ENCODE measurements around the gene PRELID1.

Gene PRELID1

DNA sequence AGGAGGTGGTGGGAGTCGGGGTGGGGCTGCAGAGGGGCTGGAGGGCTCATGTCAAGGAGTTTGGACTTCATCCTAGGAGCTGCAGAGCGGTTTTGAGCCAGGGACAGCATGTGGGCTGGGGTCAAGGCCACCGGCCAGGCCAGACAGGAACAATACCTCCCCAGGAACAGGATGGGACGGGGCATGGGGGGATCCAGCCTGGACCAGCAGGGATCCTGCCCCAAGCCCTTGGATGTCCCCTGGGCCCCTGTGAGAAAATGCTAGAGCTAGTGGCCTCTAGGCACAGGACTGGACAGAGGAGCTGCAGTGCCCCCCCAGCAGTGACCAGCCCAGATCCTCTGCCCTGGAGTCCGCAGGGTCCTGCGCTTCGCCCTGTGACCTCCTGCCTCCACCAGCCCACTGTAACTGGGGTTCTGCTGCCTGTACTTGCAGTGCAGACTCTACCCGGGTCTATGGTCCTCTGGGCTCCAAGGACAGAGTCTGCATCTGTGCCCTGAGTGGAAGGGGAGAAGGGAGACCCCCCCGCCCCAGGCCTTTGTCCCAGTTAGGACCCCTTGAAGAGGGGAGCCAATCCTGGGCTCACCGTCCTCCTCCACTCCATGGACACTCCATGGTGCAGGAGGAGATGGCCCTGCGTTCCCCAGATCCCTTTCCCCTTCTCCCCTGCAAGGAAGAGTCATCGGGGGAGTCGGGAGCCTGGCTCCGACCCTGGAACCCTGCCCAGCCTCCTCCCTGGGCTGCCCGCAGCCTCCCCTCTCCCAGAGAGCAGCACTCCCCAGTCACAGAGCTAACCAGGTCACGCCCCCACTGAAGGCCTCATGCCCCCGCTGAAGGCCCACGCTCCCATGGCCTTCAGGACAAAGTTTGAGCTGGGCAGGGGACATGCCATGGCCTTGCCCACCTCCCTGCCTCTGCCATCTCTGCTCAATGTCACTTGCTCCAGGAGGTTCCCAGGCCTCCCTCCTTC lies 11.1 kb downstream of the PRELID1 start:
- DNase-seq = no peak

DNA sequence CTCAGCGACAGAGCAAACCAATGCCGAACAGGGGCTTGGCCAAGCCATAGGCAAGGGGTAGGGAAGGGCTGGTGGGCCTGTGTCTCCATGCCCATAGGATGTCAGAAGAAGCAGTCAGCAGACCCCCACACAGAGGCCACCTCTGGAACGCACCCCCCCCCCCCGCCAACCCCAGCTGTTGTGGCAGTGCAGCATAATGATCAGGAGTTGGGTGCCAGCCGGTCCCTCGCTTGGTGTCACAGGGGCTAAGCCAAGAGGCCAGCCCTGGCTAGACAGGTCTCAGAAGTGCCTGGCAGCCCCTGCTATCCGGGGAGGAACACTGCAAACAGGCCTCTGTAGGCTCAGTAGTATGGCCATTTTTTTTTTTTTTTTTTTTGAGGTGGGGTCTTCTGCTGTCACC lies 11.8 kb downstream of the PRELID1 start:
- DNase-seq = no peak

DNA sequence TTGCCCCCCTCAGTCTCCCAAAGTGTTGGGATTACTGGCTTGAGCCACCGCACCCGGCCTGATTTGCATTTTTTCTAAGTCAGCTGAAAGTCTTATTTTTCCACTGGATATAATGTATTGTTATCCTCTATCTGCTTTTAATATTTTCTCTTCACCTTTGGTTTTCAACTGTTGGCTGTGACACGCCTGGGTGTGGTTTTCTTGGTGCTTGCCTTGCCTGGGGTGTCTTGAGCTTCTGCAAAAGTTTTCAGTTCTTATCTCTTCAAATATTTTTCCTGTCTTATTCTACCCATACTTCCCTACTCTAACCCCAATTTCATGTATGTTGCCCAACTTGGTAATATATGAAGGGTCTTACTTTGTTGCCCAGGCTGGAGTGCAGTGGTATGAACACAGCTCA lies 12.4 kb downstream of the PRELID1 start:
- no peak for DNase-seq

DNA sequence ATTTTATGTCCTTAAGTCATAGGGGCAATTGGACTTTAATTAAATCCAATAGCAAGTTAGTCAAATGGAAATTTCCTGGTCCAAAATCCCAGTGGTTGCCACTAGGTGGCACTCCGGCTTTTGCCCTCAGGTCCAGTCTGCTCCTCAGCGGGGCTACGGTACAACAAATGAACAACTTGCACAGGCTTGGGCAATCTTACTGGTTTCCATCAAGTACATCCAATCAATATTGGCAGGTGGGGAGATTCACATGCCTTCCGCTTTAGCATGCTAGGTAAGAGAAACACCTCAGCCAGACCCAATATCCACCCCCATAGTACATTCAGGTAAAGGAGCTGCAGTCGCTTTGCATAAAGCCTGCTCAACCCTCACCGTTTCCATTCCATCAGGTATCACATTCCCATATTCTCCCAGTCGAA lies 14.4 kb downstream of the PRELID1 start:
- DNase-seq = no peak

DNA sequence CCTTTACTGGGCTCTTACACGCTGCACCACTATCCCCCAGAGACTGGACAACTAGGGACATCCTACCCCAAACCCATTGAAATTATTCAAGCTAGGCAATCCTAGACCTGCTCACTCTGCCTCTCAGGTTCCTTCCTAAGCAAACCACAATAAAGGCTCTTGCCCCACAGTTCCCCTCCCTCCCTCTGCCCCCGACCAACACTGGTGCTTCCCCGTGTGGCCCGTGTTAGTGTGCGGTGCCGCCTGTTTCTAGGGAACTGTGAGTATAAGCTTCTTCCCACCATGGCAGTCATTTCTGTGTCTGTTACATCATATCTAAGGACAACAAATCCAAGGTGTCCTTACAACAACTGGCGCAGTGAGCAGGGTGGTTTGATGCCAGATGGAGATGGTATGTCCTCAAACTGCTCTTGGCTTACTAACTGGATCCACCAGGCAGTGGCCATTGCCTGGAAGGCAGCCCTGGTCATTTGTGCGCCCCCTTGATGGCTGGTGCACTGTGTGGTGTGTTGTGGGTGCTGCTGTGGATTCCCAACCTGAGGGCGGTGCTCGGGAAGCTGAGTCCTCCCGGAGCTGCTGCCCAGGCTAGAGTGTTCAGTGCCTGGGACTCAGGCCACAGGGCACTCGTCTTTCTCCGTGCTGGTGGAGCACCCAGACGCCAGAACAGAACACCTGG lies 16.5 kb downstream of the PRELID1 start:
- DNase-seq = no peak

DNA sequence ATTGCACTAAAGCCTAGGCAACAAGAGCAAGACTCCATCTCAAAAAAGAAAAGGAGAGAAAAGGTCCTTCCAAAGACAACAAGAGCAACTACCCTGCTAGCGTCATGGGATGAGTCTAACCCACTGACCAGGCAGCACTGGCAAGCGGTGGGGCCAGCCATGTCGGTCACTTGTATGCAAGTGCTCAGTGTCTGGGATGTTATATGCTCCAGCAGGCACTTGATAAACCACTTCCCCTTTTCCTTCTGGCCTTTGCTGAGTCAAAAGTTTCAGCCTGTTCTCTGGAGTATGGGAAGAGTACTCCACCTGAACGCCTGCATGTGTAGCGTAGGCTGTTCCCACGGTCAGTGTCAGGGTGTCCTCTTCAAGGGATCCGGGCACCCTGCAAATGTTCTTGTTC lies 17.3 kb downstream of the PRELID1 start:
- no peak for DNase-seq

DNA sequence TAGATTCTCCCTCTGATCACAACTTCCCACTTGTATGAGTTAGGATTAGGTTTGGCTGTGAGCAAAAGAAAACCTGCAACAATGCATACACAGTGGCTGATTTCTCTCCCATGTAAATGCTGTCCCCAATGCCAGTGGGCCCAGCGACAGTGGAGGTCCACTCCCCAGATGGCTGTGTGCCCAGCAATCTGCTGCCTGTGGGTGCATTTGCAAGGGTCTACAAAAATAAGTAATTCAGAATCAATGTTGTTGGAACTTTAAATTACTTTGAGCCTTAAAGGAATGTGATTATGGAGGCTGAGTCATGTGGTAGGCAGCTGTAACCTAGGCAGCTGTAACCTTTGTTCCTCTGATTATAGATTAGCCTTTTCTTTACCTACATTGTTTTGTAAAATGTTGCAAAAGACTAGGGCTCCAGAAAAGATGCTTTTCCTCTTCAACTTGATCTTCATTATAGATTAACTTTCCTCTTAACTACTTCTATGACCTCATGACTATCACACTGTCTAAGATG lies 22.3 kb downstream of the PRELID1 start:
- DNase-seq = no peak

DNA sequence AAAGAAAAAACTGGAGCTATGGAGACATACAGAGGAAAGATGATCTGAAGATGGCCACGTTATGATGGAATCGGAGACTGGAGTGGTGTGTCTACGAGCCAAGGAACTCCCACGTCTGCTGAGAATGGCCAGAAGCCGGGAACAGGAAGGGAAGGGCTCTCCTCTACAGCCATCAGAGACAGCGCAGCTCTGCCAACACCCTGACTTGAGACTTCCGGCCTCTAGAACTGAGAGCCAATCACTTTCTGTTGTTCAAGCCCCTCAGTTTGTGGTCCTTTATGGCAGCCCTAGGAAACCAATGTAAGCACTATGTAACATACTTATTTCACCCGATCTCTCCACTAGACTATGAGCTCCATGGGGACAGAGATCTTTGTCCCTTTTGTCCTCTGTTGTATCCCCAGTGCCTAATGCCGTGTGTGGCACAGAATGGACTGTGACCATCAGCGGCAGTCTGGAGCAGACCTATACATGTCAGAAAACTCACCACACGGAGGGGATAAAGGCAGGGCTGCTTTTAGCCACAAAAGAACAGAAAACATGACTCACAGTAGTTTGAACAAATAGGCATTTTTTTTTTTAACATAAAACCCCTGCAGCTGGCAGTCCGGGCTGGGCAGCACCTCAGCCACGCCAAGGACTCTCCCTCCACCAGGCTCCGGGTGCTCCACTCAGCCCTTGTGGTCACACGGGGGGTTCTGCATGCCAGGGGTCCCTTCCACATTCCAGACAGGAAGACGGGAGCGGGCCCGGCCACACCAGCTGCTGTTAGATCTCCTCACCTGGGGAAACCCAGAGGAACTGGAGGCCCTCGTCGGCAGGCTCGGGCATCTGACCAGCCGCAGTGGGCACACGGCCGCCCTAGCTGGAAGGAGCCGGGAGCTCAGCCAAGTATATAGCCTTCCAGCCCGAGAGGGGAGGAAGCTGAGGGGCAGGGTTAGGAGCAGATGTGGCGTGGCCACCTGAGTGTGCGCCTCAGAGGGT lies 24.2 kb downstream of the PRELID1 start:
- no peak for DNase-seq

DNA sequence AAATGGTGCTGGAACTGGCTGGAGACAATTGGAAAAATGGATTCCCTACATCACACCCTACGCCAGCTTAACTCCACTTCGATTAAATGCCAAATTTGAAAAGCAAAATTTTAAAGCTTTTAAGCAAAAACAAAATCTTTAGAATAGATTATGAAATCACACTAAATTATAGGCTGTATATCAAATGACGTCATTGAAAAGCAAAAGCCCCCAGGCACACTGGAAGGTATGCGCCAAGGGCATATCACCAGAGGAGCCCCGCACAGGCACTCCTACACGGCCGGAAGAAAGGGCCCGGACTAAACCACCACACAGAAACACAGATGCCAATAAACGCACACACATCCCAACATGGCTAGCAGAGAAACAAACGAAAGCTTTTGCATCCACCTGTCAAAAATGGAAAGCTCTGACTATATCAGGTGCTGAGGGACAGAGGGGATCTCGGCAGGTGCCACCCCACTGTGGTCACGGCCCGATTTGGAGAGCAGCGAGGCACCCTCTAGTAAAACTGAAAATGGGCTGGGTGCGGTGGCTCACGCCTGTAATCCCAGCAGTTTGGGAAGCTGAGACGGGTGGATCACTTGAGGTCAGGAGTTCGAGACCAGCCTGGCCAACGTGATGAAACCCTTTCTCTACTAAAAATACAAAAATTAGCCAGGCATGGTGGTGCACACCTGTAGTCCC lies 25.1 kb downstream of the PRELID1 start:
- DNase-seq = no peak

DNA sequence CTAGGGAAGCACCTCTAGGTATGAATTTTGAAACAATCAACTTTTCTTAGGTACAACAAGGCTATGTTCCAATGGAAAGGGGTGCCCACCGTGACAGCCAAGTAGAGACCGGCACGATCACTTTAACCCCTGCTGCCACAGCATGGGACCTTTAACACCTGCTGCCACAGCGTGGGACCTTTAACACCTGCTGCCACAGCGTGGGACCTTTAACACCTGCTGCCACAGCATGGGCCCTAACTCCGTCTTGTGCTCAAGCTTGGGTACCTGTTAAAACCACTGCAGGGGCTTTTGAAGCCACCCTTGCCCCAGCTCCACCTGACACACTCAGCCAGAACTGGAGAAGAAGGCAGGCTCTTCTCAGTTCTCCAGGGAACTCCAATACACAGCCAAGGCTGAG lies 26.3 kb downstream of the PRELID1 start:
- DNase-seq = no peak

DNA sequence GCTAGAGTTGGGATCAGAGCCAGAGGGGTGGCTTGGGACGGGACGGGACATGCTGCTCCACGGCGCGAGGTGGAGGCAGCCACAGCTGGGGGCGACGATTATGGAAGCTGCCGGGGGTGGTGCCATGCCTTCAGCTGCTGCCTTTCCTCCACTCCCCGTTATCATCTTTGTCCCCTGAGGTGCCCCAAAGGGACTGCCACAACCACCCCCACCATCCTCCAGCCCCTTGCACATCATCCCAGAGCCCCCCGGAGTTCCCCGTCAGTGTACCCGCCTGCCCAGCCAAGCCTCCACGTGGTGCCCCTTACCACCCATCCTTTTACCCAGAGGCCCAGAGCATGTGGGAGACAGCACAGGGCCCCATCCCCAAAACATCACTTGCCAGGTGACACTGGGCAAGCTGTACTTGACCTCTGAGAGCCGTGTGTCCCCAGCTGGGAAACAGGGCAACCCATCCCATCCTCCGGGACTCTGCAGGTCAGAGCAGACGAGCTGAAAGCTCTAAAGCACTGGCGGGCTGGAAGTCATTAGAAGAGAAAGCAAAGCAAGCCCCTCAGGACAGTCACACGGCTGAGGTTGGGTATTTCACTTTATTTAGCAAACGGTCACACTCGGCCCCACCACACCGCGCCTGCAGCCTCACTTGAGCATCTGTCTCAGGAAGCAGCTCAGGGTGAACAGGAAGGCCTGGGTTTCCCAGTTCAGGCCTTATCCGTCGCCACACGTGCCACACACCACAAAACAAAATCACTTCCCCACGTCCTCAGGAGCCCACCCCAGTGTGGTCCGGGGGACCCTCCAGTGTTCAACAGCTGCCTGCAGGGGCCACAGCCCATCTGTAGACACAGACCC lies 27.6 kb downstream of the PRELID1 start:
- no peak for DNase-seq

DNA sequence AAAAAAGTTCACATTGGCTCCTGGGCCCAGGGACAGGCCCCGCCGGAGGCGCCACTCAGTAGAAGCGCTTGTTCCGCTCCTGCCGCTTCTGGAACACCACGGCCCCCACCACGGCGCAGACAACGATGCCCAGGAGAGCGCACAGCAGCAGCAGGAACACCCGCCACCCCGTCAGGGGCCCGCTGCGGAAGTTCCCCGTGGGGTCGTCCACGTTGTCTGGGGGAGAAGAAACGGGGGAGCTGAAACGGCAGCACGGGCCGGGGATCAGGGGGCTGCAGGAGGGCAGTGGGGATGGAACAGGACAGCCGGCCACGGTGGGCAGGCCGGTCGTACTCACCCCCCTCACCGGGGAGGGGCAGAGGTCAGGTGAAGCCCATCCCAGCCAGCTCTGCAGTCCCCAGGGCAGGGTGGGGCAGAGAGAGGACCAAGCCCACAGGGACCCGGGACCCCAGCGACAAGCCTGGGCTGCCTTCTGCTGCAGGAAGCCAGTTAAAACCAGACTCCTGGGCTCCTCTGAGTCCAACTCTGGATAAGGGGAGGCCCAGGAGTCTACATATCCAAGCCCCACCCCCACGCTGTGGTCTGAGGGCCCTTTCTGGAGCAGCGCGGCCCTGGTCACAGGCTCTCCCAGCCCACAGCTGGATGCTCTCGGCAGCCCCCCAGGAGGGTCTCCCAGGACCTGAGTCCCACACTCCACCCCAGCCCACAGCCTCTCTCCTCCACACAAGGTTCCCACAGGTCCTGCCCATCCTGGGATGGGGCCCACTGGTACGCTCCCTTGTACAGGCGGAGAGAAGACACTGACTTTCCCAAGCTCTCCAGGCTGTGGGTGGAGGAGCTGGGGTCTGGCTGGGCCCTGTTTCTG lies 28.7 kb downstream of the PRELID1 start:
- no peak for DNase-seq

DNA sequence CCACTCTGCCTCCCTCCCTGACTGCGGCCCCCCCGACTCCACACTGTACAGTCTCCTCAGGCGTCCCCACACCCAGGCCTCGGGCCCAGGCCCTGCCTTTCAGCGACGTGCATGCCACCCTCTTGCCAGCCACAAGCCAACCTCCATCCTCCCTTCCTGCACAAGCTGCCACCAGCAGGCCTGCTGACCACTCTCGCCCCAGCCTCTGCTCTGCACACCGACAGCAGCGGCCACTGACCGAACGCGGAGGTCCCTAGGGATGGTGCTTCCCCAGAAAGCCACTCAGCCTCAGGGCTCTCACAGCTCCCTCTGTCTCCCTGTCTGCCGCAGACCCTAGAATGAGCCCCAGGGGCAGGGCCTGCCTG lies 29.3 kb downstream of the PRELID1 start:
- DNase-seq = no peak

DNA sequence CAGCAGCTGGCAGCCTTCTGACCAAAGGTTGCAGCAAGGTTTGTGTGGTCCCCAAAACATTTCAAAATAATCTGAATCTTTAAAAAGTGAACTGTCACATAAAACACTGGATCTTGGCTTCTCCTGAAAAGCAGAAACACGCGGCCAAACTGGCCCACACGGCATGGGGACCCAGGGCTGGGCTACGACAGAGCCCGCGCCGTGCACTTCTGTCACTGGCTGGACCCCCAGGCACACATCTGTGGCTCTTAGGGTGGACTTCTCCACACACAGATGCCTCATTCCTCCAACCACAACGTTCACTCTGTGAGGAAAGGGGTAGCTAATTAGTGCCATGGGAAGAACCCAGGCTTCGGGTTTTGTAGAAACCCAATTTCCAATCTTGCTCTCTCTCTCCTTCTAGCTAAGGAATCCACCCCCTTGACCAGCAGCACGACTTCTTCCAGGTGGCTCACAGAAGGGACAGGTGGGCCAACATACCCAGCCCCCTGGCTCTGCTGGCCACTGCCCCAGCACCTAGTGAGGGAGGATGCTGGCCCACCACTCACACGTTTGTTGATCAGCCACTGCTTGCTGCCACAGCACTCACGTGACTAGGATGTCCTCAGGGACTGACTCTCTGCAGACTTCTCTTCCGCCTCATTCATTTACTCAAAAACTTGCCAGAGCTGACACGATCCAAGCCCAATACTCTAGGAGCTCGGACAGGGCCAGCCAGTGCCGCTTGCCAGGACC lies 30.0 kb downstream of the PRELID1 start:
- no peak for DNase-seq

DNA sequence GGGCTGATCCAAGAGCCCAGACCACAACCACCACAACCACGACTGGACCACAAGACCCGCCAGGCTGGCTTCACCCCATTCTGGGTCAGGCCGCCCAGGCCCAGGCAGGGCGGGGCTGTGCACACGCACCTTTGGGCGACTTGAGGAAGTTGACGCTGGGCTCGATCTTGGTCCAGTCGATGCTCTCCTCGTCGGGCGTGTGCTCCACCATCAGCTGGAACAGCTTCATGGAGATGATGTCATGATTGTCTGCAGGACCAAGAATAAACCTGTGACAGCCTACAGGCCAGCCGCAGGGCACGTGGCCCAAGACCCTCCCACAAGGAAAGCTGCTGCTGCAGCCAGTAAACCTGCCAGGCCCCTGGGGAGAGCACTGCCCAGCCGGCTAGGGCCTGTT lies 30.6 kb downstream of the PRELID1 start:
- DNase-seq = no peak

DNA sequence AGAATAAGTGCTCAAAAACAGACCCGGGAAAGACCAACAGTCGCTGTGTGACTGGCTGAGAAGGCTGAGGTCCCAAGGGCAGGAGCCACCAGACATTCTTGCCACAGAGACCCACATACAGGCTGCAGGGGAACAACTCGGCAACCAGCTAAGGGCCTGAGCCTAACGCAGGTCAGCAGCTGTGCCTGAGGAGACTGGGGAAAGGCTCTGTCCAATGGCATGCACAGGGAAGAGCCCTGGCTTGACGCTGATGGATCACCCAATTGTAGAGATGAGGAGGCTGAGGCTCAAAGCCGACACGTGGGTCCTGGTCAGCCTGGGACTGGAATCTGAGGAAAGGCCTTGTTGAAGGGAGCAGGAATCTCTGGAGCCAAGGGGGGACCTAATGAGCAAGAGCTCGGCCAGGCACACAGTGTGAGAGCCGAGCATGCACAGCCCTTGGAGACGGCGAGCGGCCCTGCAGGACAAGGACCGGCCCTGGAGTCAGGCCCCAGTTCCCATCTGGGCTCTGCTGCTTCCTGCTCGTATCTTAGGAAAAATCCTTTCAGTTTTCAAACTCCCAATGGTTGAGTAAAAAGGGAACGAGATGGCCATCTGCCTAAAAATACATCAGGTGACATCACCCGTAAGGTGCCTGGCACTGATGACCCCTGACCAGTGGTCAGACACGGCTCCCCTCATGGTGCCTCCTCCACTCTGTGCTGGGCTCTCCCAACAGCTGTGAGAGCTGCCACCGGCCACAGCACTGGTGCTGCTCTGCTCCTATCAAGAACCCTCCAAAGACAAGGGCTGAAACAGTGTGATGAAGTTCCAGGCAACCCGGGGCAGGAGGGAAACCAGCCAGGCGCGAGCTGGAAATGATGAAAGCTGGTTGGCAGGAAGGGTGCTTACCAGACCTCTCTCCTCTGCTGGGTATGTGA lies 31.4 kb downstream of the PRELID1 start:
- DNase-seq = no peak

DNA sequence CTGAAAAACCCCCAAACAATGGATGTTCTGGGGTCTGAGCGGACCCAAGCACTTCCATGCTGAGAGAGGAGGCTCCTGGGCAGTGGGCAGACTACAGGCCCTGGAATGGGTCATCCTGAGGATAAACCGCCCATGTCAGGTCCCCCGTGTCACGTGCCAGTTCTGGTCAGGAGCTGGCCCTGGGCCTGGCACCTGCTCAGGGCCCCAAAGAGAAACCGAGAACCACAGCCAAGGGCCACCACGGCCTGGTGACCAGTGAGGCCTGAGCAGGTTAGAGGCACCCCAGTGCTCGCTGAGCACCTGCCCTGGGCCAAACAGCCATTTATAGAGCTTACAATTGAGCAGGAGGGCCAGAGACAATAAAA lies 32.1 kb downstream of the PRELID1 start:
- DNase-seq = no peak

DNA sequence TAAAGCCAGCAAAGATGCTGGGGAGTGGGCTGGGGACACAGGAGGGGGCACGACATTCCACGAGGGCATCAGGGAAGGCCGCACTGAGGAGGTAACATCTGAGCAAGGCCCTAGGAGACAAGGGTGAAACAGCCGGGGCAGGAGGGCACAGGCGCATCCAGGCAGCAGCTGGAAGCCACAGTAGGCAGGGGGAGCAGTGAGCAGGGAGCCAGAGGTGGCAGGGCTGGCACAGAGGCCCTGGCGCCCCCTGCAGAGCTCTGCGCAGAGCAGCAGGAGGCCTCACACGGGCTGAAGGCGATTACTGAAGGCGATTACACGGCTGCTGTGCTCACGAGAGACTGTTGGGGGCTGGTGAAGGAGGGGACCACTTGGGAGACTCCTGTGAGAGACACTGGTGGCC lies 32.5 kb downstream of the PRELID1 start:
- no peak for DNase-seq

Data from NCI-H1436 (cell line).